GM18520 (cell line): ENCODE data around the gene KLHDC7A.
"Not testable (repeated sequence)": the region's sequence is repeated elsewhere in the genome, so short reads cannot be mapped to it uniquely, and the experiment has no call there.

ENCODE experiments used
- ATAC-seq: cut with Tn5 transposase; IDR thresholded peaks from one replicate; pipeline ENCODE4 v1.9.1; 2021; ENCODE audit not compliant: unreplicated experiment

Gene KLHDC7A

GRCh38 chr1:18480315-18481189 lies at the start of gene KLHDC7A:
KLHDC7A (plus strand) TSS chr1:18480930; CDS start chr1:18480982, 52 bp downstream.
- no peak for ATAC-seq

GRCh38 chr1:18434041-18434440 lies 46.7 kb upstream of the KLHDC7A start:
- no peak for ATAC-seq

GRCh38 chr1:18440385-18441226 lies 40.1 kb upstream of the KLHDC7A start:
- no peak for ATAC-seq

- no peak for ATAC-seq
Observed at GRCh38 chr1:18443587-18444520, 36.9 kb upstream of the KLHDC7A start.

GRCh38 chr1:18444563-18444962 lies 36.2 kb upstream of the KLHDC7A start:
- ATAC-seq = no peak

- ATAC-seq = no peak
Observed at GRCh38 chr1:18446751-18447150, 34.0 kb upstream of the KLHDC7A start.

- ATAC-seq = no peak
Observed at GRCh38 chr1:18447509-18448220, 33.1 kb upstream of the KLHDC7A start.

- no peak for ATAC-seq
Observed at GRCh38 chr1:18448889-18449288, 31.8 kb upstream of the KLHDC7A start.

GRCh38 chr1:18452550-18452949 lies 28.2 kb upstream of the KLHDC7A start:
- ATAC-seq = no peak

GRCh38 chr1:18458133-18459092 lies 22.3 kb upstream of the KLHDC7A start:
- ATAC-seq = no peak

GRCh38 chr1:18461656-18462055 lies 19.1 kb upstream of the KLHDC7A start:
- ATAC-seq = no peak

GRCh38 chr1:18462517-18462916 lies 18.2 kb upstream of the KLHDC7A start:
- ATAC-seq = not testable (repeated sequence)

GRCh38 chr1:18463063-18463462 lies 17.7 kb upstream of the KLHDC7A start:
- ATAC-seq = no peak

GRCh38 chr1:18463984-18464664 lies 16.6 kb upstream of the KLHDC7A start:
- ATAC-seq = no peak

GRCh38 chr1:18464665-18465050 lies 16.1 kb upstream of the KLHDC7A start:
- no peak for ATAC-seq

- no peak for ATAC-seq
Observed at GRCh38 chr1:18466676-18467075, 14.1 kb upstream of the KLHDC7A start.

GRCh38 chr1:18468570-18468969 lies 12.2 kb upstream of the KLHDC7A start:
- no peak for ATAC-seq

- no peak for ATAC-seq
Observed at GRCh38 chr1:18469514-18469913, 11.2 kb upstream of the KLHDC7A start.
